Measurements from ENCODE around the gene PLET1.

DNA sequence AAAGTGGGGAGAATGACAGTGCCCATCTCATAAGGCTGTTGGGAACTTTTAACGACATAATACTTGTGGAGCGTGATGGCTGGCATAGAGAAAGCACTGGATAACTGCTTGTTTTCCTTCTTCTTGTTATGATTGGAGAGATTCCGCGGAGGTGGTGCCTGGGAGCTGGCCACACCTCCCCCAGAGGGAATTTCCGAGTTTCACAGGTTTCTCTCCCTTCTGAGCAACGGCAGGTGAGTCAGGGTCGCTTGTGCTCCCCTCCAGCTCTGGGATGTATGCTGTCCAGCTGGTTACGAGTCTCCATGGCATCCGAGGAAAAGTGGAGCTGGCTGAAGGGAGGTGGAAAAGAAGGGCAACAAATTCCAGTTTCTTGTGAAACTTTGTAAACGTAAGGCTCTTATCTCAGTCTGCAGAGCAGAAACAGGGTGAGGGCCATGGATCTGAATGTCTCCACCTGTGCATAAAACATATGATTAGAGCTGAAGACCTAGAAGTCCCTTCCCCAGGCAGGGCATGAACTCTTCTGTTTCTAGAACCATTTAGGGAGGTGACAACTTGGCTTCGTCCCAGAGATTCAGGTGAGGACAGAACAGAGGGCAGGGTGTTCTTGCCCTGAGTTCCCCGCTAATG is 10.0 kb upstream of the PLET1 start:
- TF ChIP-seq BACH1 (tag; IDR thresholded peaks at IDR 0.05) (no peak), ZNF695 (CRISPR knock-in tag; IDR thresholded peaks at IDR 0.05) (no peak), CBX3 (IDR thresholded peaks at IDR 0.05; ENCODE audit: borderline replicate concordance in 1 of 2, low read length in 2 of 2) (0 out of 3 replicates have a peak, but pooled peaks of 1 of the 2 experiments have one; percentile 8), BRD9 (IDR thresholded peaks at IDR 0.05; ENCODE audit: low read depth, partially characterized antibody) (no peak), NCOR1 (IDR thresholded peaks at IDR 0.05) (no peak), KDM5B (IDR thresholded peaks at IDR 0.05; ENCODE audit: insufficient replicate concordance, low read depth, low read length) (no peak), NR2C2 (CRISPR knock-in tag; IDR thresholded peaks at IDR 0.05) (no peak), NR2C2 (tag; IDR thresholded peaks at IDR 0.05) (no peak)
